Melanocyte of skin (primary cell): ENCODE data around the gene CLDN11. TPM values are rescaled to one million over a fixed set of nuclear protein-coding genes. Genes with fewer than 3 reads are reported as not detected.

ENCODE experiments used
- total RNA-seq, 2 donors: library from RNA; depleted of rRNA; stranded (reverse); fragments of >200 nt; gene quantifications; 2 replicates each; pipeline ENCODE4 v1.2.3, GENCODE V29; 2012

Gene CLDN11
- total RNA-seq, result 1 to 10 TPM in 1 of 2 donors, under 1 TPM in 1; 0.69 to 1.7 TPM

GRCh38 chr3:170418422-170419398, at the start of gene CLDN11:
Gene CLDN11, plus strand, starts transcription at chr3:170418868. Its CDS starts 199 bp downstream, at chr3:170419067.

Other genes with a start within 250 kb of the CLDN11 start
- 10 to 100 TPM; 23.3 to 34.8 TPM for gene PHC3, start 237.1 kb upstream of the CLDN11 start, total RNA-seq
- 10 to 100 TPM; 14.1 to 24.6 TPM for gene PRKCI, start 196.4 kb upstream of the CLDN11 start, total RNA-seq
- gene SKIL, start 61.2 kb upstream of the CLDN11 start, total RNA-seq, result 1 to 10 TPM; 4.8 to 8.0 TPM
- gene SLC7A14, start 167.2 kb downstream of the CLDN11 start, total RNA-seq, result not detected